CD4-positive, alpha-beta T cell treated with Interleukin-15 for 1 hour (primary cell): ENCODE data around the gene NDUFV1.
"Not testable (repeated sequence)": the region's sequence is repeated elsewhere in the genome, so short reads cannot be mapped to it uniquely, and the experiment has no call there.

Experiments used
- DNase-seq: peaks from one replicate; pipeline ENCODE4 v3.0.0-alpha.2; 2020

The NDUFV1 gene

DNA sequence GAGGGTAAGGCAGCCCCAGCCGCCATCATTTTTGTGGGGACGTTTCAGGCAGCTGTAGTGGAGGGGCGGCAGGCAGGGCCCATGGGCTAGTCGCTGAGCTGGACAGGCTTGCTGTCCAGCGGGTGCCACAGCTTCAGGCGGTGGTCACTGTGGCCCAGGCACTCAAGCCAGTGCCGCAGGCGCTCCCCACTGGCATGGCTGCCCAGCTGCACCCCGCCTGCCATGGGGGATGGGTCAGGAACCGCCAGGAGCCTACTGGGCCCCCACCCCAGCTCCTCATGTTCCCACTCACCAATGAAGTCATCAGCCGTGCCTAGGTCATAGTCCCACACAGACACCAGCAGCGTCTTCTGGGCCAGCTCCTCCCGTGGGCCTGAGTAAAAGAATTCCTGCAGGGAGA is 6.0 kb downstream of the NDUFV1 start:
- DNase-seq = no peak

DNA sequence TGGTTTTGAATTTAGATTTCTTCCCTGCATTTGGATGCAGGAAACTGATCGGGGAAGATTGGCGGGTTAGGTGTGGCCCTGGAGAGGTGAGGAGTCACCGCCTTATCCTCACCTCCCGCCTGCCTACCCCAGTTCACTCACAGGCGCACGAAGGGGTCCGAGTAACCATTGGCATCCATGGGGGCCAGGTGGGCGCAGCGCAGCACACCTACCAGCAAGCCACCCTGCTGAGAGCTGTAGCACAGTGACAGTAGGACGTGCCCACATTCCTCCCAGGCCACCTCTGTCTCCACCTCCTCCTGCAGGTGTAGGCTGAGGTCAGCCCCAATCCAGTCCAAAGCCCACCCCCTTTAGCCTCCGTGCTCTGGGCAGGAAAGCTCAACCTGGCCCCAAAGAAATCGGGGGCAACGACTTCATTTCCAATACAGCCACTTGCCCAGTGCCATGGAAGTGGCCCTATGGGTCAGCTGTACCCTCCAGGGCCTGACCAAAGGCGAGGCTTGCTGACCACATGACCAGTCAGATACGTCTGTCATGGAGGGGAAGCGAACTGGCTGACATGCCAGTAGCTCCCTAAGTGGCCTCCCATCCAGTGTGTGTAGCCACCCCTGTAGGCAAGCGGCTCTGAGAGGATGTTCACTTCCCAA is 6.7 kb downstream of the NDUFV1 start:
- no peak for DNase-seq

DNA sequence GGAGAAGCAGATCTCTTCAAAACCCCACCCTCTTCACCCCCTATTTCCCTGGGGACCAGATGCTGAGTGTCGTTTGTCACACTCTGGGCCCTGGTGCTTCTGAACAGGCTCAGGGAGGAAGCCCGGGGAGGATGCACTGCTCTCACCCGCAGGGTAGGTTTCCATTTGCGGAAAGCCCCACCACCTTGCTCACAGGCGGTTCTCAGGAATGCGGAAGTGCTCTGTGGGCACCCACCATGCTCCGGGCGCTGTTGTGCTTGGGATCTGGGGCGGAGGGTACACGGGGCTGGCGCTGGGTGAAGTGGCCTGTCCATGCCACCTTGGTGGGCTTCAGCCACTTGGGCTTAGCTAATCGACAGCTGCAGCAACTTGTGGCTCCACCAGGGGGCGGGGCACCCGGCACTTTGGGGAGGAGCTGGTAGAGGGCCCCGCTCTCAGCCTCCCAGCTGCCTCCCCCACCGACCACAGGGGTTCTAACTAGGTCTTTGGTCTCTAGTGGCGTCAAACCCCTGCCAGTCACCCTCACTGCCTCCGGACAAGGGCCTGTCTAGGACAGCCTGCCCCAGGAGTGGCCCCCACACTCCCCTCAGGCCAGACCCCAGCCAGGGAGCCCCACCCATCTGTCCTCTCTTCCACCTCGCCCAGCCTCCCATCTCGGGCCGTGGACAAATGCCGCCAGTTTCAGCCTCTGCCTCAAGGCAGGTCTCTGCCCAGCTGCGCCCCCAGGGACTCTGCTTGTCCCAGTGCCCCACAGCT is 7.4 kb downstream of the NDUFV1 start:
- peak; percentile 93 for DNase-seq

DNA sequence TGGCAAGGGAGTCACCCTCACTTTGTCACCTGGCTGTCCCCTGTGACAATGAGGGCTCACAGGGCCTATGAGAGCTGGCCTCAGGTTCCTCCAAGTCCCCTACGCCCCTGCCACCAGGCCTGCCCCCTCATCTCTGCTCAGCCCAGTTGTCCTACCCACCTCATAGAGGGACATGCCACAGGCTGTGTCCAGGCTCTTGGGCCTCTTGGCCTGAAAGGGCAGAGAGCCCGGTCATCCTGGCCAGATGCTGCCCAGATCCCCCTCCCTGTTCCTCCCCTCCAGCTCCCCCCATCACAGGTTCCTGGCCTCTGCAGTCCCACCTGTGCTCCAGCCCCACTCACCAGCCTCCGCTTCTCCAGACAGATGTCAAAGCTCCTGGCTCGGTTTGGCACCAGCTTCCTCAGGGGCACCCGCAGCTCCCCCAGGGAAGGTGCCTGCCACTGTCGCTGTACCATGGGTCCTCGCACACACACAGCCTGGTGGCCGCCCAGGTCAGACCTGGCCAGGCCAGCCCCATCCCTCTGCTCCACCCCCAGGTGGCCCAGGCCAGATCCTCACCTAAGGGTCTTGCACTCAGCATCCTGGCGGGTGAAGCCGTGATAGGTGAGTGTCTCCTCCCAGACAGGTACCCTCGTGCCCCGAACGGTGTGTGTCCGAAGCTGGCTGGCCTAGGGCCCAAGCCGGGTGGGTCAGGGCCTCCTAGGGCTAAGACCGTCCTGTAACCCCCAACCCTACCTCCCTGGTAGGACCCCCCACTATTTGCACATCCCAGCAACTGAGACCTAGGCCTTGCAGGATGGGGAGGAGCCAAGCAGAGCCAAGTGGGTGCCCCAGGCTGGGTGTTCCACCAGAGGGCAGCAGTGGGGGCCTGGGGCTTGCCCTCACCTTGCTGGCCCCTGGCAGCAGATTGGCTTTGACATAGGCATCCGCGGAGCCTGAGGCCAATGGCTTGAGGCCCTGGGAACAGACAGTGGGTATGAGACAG is 8.3 kb downstream of the NDUFV1 start:
- DNase-seq = peak; percentile 57

DNA sequence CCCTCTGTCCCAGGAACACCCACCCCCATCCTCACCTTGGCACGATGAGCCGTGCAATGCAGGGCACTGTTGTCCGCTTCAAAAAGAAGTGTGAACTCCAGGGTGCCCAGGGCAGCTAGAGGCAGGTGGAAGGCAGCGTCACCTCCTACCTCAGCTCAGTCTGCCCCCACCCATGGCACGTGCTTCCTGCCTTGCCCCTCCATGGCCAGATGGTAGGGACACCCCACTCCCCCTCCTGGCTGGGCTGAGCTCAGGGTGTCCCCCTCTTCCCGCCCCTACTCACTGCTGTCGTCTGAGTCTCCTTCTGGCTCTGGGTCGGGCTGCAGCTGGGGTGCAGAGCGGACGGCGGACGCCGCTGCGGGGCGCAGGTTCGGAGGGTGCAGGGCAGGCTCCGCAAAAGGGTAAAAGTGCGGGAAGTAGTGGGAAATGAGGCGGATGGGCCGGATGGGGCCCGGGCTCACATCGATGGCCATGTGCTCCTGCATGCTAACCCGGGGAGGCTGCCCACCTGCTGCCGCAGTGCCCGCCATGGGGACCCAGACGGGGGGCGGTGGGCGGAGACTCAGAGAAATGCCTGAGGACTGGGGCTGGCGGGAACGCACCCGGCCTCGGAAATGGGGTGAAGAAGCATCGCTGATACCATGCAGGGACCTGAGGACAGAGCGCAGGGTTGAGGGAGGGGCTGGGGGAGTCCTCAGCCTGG is 9.1 kb downstream of the NDUFV1 start:
- DNase-seq = peak; percentile 36

DNA sequence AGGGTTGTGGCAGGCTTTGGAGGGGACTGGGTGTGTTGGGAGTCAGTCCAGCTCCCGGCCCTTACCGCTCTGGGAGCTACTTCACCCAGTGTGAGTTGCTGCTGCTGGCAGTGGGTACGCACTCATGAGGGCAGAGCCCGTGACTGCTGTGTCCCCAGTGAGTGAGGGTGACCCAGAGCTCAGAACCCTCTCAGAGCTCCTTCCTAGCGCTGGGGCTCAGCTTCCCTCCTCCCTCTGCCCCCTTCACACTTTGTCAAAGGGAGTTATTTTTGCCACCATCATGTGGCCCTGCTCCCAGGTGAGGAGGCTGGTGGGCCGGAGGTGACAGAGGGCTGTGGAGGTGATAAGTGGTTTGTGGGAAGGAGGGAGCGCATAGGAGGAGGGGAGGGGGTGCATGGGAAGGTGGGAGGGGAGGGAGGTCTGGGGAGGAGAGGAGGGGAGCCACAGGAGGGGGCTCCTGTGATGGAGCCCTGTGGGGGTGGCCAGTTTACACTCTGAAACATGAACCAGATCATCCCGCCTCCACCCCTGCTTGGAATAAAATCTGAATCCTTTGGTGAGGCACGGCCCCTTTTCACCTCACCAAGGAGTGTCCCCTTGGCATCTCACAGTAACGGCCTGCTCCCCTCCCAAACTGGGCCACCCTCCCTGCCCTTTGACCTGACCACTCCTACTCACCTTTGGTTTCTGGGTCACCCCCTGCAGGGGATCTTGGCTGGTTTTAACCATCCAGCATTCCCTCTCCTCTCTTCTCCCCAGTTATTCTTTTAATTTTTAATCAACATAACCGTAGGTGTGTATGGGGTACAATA is 9.9 kb downstream of the NDUFV1 start:
- DNase-seq = no peak

DNA sequence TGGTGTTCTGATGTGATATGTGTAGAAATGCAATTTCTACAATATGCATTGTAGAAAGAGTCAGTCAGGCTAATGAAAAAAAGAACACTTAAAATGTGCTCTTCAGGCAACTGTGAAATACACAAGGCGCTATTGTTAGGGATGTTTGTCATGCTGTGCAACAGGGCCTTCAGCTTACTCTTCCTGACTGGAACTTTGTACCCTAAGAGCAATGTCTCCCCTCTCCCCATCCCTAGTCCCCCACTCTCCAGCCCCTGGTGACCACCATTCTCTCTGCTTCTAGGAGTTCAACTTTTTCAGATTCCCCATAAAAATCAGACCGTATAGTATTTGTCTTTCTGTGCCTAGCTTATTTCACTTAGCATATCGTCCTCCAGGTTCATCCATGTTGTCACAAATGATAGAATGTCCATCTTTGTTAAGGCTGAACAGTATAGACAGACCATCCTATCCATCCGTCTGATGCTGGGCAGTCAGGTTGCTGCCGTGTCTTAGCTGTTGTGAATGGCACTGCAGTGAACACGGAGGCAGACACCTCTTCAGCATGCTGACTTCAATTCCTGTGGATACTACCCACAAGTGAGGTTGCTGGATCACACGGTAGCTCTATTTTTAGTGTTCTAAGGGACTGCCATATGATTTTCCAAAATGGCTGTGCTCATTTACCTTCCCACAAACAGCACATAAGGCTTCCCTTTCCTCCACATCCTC is 10.7 kb downstream of the NDUFV1 start:
- no peak for DNase-seq

DNA sequence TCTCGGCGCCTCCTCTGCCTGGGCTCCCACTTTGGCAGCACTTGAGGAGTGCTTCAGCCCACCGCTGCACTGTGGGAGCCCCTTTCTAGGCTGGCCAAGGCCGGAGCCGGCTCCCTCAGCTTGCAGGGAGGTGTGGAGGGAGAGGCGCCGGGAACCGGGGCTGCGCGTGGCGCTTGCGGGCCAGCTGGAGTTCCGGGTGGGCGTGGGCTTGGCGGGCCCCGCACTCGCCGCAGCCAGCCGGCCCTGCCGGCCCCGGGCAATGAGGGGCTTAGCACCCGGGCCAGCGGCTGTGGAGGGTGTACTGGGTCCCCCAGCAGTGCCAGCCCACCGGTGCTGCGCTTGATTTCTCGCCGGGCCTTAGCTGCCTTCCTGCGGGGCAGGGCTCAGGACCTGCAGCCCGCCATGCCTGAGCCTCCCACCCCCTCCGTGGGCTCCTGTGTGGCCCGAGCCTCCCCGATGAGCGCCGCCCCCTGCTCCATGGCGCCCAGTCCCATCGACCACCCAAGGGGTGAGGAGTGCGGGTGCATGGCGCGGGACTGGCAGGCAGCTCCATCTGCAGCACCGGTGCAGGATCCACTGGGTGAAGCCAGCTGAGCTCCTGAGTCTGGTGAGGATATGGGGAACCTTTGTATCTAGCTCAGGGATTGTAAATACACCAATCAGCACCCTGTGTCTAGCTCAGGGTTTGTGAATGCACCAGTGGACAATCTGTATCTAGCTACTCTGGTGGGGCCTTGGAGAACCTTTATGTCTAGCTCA is 12.3 kb downstream of the NDUFV1 start:
- DNase-seq = not testable (repeated sequence)

DNA sequence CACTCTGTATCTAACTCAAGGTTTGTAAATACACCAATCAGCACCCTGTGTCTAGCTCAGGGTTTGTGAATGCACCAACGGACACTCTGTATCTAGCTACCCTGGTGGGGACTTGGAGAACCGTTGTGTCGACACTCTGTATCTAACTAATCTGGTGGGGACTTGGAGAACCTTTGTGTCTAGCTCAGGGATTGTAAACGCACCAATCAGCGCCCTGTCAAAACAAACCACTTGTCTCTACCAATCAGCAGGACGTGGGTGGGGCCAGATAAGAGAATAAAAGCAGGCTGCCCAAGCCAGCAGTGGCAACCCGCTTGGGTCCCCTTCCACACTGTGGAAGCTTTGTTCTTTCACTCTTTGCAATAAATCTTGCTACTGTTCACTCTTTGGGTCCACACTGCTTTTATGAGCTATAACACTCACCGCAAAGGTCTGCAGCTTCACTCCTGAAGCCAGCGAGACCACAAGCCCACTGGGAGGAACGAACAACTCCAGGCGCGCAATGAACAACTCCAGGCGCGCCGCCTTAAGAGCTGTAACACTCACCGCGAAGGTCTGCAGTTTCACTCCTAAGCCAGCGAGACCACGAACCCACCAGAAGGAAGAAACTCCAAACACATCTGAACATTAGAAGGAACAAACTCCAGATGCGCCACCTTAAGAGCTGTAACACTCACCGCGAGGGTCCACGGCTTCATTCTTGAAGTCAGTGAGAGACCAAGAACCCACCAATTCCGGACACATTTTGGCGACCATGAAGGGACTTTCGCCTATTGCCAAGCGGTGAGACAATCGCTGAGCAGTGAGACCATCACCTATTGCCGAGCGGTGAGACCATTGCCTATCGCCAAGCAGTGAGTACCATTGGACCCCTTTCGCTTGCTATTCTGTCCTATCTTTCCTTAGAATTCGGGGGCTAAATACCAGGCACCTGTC is 13.2 kb downstream of the NDUFV1 start:
- DNase-seq = not testable (repeated sequence)

DNA sequence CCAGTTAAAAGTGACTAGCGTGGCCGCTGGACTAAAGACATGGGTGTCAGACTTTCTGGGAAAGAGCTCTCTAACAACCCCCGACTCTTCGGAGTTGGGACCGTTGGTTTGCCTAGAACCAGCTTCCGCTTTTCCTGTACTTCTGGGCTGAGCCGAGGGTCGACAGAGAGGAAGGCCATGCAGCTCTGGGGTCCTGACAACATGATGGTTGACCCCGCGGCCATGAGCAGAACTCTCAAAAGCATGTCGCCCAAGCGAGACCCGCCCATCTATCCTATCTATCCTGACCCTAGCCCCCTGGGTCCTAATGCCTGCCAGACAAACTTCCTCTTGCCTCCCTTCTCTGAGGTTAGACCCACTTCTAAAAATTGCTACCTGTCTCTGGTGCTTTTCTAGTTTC is 13.9 kb downstream of the NDUFV1 start:
- DNase-seq = not testable (repeated sequence)

DNA sequence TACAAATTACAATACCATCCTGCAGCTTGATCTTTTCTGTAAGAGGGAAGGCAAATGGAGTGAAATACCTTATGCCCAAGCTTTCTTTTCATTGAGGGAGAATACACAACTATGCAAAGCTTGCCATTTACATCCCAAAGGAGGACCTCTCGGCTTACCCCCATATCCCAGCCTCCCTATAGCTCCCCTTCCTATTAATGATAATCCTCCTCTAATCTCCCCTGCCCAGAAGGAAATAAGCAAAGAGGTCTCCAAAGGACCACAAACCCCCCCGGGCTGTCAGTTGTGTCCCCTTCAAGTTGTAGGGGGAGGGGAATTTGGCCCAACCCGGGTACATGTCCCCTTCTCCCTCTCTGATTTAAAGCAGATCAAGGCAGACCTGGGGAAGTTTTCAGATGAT is 15.2 kb downstream of the NDUFV1 start:
- not testable (repeated sequence) for DNase-seq

DNA sequence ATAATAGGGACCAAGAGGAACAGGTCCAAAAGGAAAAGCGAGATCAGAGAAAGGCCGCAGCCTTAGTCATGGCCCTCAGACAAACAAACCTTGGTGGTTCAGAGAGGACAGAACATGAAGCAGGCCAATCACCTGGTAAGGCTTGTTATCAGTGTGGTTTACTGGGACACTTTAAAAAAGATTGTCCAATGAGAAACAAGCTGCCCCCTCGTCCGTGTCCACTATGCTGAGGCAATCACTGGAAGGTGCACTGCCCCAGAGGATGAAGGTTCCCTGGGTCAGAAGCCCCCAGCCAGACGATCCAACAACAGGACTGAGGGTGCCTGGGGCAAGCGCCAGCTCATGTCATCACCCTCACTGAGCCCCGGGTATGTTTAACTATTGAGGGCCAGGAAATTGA is 16.2 kb downstream of the NDUFV1 start:
- not testable (repeated sequence) for DNase-seq

DNA sequence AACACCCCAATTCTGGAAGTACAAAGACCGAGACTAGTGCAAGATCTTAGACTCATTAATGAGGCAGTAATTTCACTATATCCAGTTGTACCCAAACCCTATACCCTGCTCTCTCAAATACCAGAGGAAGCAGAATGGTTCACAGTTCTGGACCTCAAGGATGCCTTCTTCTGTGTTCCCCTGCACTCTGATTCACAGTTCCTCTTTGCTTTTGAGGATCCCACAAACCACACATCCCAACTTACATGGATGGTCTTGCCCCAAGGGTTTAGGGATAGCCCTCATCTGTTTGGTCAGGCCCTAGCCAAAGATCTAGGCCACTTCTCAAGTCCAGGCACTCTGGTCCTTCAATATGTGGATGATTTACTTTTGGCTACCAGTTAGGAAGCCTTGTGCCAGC is 17.1 kb downstream of the NDUFV1 start:
- not testable (repeated sequence) for DNase-seq

DNA sequence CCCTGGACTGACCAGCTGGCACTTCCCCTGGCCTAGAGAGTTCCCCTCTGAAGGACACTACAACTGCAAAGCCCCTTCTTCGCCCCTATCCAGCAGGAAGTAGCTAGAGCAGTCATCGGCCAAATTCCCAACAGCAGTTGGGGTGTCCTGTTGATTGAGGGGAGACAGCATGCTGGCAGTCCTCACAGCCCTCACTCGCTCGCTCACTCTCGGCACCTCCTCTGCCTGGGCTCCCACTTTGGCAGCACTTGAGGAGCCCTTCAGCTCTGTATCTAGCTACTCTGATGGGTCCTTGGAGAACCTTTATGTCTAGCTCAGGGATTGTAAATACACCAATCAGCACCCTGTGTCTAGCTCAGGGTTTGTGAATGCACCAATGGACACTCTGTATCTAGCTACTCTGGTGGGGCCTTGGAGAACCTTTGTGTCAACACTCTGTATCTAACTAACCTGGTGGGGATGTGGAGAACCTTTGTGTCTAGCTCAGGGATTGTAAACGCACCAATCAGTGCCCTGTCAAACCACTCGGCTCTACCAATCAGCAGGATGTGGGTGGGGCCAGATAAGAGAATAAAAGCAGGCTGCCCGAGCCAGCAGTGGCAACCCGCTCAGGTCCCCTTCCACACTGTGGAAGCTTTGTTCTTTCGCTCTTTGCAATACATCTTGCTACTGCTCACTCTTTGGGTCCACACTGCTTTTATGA is 19.5 kb downstream of the NDUFV1 start:
- DNase-seq = not testable (repeated sequence)

DNA sequence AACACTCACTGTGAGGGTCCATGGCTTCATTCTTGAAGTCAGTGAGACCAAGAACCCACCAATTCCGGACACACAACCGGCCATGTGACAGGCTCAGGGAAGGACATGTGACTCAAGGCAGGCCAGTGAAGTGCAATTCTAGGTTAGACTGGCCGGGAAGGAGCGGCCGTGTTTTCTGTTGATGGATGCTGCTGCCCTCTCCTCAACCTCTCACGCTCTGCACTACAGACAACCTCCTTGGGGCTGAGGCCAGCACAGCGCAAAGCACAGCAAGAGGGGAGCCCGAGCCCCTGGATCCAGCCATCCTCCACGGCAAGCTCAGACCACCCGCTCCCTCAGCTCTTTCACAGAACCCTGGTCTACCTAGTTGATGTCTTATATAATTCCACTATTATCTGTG is 20.2 kb downstream of the NDUFV1 start:
- DNase-seq = no peak

DNA sequence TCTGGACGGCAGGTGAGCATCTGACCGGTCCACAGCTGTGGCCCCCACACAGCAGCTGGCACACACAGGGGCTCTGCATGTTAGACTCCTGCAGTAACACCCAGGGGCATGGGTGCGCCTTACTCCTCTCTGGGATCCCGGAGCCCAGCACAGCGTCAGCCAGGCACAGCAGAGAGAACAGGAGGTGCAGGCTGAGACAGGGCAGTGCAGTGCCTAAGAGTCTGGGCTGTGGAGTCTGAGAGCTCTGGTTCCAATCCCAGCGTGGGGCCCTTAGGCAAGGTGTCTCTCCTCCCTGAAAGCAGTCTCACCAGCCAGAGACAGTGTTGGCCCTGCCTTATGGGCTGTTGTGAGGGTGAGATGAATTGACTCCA is 20.7 kb downstream of the NDUFV1 start:
- no peak for DNase-seq

DNA sequence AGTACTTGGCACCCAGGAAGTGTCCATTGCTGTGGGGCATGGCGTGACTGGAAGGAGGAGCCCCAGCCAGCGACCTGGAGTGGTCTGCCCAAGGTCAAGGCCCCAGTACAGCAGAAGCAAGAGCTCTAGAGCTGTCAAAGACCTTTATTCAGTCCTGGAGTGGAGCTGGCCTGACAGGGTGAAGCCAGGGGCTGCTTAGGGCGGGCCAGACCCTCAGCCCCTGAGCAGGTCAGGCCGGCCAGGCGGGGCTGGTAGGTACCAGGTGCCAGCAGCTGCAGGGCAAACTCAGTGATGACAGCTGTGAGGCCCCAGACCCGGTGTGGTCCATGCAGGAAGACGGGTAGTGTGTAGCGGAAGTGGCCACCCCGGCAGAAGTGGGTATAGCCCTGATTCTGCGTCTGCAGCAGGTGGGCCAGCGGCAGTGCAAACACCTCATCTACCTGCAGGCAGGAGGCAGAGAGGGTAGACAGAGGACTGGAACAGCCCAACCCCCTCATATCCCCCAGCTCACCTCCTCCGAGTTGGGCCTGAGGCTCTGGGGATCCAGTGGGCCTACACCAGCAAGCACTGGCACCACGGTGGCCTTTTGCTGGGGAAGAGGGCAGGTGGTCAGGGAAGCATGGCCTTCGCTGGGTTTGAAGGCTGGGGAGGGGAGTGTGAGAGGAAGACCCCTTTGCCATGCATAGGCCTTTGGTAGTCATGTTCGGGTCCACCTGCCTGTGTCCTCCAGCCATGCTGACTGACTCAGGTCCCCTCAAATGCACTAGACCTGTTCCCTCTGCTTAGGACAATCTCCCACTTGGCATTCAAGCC is 21.3 kb downstream of the NDUFV1 start:
- DNase-seq = no peak
